Renal pelvis (tissue), 4 donors: ENCODE data around the gene SLC7A8. TPM values are rescaled to one million over a fixed set of nuclear protein-coding genes. Genes with fewer than 3 reads are reported as not detected.
"Not testable (repeated sequence)": the region's sequence is repeated elsewhere in the genome, so short reads cannot be mapped to it uniquely, and the experiment has no call there.

Experiments used
- DNase-seq: peaks from one replicate; pipeline ENCODE4 v3.0.0-alpha.2; 2013
- polyA plus RNA-seq, 3 donors: library from polyadenylated mRNA; unstranded; fragments of 120-200 nt; gene quantifications; one replicate each; pipeline ENCODE4 v1.2.1, GENCODE V29; 2013; ENCODE audit not compliant: insufficient read length in 3 of 3

The SLC7A8 gene
- polyA plus RNA-seq, 3 donors: 76.5 to 103 (median 88.8) TPM

DNA sequence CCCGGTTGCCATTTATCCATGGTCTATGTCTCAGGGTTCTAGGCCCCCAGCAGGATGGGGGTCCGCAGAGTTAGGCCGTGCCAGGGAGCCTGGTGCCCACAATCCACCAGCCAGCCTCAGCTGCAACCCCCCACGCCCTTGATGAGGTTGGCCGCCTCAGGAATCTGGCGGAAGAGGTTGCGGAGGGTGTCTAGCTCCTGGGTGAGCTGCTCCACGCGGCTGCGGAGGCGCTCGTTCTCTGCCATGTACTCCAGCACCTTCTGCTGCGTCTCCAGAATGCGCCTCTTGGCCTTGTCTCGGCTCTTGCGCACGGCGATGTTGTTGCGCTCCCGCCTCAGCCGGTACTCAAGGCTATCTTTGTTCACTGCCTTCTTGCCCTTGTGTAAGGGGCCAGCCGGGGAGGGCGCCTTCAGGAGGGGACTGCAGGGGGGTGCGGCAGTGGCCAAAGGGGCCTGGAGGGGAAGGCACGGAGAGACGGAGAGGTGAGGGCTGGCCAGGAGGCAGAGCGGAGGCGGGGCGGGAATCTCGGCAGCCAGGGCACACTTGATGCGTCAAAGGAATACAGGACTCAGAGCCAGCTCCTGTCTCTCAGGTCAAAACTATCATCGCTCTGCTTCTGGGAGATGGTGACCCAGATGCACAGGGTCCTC is 66.0 kb downstream of the SLC7A8 start:
- DNase-seq: no peak

DNA sequence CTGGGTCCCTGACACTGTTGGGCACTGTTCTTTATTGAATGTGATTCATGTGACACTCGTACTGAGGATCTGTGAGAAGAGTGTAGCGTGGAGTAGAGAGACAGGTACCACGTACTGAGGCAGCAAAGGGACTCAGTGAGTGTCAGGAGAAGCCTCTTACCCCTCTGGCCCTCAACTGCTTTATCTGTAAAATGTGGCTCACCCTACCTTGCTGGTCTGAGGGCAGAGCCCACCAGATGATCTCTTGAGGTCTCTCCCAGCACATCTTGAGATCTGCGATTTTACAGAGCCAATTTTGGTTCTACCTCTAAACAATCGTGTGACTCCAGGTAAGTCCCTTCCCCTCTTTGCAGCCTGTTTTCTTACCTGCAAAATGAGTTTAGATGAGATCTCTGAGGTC is 67.5 kb downstream of the SLC7A8 start:
- no peak for DNase-seq

DNA sequence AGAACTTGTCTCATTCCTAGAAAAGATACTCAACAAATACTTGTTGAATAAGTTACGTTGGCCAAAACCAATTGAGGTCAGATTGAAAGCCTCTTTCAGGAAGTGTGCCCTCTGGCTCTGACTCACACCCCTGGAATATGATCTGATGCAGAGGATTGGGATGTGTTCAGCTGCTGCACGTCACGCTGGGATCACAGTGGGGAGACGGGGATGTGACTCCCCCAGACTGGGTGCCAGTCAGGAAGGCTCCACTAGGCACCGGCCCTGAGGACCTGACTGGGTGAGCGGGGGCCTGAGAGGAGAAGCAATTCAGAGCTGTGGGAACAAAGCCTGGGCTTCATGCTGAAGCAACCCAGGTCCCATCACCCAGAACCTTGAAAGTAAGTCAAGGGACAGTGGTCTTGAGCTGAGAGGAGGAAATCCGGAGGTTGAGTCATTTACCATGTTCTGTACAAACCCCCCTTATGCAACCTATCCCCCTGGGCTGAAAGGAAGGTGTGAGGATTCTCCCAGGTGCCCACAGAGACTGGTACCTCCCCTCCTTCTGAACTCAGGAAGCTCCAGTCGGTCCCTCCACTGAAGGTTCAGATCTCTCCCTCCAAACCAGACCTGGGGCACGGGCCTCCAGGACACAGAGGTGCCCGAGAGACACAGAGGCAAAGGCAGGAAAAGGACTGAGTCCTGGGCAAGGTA is 68.3 kb downstream of the SLC7A8 start:
- DNase-seq: no peak

DNA sequence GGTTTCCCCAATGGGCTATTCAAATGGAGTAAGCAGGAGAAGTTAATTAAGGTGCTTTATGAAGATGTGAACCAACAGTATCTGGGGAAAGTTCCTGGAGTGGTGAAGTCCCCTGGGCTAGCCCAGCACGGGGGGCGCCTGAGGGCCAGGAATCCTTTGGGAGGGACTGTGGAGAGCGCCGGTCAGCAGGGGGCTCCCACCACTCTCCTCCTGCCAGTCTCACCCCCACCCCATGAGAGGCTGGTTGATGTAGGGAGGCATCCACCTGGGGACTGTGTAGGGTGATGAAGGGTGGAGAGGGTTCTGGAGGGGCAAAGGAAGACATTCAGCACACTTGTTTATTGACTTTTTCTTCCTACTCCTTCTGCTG is 68.8 kb downstream of the SLC7A8 start:
- DNase-seq: no peak

DNA sequence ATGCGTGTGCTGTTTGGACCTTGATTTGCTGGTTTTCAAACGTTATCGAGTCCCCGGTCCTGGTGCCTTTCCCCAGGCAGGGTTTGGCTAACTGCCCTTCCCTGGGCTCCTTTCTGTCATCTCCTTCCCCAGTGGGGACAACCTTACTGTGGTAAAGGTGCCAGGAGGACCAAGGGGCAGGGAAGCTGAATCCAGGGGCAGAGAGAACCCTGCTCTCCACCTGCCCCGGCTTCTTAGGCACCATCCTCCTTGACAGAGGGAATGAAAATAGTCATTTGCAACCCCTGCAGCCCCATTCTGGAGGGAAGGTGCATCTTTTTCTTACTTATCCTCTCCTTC is 69.4 kb downstream of the SLC7A8 start:
- no peak for DNase-seq

DNA sequence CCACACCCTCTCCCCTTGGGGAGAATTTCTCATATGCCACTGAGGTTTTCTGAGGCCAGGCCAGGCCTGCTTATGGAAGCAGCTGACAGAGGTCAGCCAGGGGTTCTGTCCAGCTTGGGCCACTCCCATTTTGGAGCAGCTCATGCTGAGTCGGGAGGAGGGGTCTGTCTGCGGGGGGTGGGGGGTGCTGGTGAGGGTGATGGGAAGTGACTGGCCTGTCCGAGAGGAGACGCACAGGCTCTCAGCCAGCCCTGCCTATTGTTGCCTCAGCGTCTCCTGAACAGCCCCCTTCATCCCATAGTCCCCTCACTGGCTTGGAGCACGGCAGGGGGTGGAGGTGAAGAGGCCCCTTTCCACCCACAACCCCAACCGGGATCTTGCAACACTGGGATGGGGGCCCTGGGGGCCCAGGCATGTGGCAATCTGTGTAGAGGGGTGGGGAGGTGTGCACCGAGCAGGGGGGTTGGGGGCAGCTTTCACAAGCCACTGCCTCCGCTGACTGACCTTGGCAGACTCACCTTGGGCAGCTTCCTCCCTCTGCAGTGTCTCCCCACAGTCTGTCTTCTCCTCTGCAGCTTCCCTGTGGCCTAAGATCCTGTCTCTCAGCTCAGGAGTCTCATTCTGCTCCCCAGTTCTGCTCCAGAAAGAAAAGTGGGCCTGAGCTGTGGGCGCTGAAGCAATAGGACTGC is 69.9 kb downstream of the SLC7A8 start:
- DNase-seq: peak; percentile 44

DNA sequence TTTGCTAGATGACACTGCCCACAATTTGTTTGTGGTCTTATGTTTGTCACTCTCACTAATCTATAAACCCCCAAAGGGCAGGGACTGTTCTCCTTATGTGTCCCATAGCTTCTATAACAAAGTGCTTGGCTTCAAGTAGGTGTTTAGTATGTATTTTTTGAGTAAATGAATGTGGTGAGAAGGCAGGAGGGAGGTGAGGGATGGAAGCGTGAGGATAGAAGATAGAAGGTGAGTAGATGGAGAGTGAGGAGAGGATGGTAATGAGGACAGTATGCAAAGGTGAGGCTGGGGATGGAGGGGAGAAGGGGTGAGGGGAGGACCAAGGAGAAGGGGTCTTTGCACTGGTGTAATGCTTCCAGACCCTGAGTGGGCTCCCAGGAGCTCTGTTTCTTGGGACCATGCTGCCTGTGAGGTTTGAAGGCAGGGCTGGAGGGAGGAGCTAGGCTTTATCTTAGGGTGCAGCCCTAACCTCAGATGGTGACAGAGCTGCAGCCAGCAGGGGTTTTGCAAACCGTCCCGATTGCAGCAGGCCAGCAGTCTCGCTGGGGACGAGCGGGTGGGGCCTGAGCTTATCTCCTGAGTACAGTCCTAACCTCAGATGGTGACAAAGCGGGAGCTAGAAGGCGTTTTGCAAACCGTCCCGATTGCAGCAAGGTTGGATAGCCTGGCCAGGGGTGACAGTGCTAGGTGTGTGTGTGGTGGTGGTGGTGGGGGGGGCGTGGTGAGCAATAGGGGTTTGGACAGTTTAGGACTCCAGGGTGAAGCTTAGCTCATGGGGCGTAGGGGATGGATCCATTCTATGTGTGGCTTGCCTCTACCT is 70.9 kb downstream of the SLC7A8 start:
- no peak for DNase-seq

DNA sequence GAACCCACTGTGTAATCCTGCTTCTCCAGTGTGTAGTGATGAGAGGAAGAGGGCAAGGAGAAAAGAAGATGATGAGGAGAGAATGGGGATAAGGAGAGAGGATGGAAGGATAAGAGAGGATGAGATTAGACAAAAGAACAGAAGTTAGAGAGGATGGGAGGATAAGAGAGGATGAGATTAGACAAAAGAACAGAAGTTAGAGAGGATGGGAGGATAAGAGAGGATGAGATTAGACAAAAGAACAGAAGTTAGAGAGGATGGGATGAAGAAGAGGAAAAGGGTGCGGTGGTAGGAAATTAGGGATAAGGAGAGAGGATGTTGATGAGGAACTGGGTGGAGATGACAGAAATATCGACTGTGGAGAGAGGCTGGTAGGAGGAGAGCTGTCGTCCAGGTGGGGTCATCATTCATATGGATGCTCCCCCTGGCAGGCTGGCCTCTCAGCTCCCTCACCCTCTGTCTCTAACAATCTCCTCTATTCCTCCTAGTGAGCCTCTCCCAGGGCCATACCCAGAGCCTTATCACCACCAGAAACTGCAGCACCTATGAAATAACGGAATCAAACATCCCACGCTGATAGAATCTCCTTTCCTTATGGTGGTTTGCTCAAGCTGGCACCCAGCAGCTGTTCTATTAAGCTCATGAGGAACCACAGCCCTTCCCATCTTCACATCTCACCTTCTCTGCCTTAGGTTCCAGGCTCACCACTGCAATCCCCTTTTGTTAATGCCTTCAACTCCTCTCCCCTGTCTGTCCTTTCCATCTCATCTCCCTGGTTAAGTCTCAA is 72.7 kb downstream of the SLC7A8 start:
- no peak for DNase-seq

DNA sequence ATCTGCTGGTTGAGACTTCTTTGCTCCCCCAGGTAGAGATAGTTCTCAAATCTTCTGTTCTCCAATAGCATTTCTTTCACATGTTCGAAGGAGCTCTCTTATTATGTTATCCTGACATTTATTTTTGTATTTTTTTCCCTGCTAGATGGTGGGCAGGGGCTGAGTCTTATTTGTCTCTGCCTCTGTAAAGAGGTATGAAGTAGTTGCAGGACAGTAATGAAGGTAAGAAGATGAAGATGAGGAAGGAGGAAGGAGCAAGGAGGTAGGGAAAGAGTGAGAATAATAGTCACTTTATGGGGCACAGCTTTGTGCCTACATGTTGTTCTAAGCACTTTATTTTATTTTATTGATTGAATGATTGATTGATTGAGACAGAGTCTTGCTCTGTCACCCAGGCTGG is 73.7 kb downstream of the SLC7A8 start:
- DNase-seq: no peak

DNA sequence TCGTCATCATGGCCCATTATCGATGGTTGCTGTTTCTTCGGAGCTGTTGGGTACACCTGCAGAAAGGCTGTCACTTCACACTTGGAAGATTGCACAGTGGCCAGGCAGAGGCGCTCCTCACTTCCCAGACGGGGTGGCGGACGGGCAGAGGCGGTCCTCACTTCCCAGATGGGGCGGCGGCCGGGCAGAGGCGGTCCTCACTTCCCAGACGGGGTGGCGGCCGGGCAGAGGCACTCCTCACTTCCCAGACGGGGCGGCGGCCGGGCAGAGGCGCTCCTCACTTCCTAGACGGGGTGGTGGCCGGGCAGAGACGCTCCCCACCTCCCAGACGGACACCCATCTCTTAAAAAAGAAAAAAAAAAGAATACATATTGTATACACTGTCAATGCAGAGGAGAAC is 75.3 kb downstream of the SLC7A8 start:
- DNase-seq: not testable (repeated sequence)

DNA sequence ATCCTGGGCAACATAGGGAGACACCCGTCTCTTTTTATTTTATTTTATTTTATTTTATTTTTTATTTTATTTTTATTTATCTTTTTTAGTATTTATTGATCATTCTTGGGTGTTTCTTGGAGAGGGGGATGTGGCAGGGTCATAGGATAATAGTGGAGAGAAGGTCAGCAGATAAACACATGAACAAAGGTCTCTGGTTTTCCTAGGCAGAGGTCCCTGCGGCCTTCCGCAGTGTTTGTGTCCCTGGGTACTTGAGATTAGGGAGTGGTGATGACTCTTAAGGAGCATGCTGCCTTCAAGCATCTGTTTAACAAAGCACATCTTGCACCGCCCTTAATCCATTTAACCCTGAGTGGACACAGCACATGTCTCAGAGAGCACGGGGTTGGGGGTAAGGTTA is 75.8 kb downstream of the SLC7A8 start:
- not testable (repeated sequence) for DNase-seq

DNA sequence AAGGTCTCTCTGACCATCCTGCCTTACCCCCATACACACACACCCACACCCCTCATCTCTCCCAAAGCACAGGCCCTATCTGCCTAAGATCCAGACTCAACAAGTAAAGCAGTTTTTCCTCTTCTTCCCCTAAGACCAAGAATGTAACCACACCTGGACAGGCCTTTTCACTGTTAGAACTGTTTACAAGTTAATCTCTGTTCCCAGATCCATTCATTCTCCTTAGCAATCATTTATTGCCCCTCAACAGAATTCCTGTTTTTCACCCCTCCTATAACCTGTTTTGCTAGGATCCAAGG is 76.8 kb downstream of the SLC7A8 start:
- no peak for DNase-seq

DNA sequence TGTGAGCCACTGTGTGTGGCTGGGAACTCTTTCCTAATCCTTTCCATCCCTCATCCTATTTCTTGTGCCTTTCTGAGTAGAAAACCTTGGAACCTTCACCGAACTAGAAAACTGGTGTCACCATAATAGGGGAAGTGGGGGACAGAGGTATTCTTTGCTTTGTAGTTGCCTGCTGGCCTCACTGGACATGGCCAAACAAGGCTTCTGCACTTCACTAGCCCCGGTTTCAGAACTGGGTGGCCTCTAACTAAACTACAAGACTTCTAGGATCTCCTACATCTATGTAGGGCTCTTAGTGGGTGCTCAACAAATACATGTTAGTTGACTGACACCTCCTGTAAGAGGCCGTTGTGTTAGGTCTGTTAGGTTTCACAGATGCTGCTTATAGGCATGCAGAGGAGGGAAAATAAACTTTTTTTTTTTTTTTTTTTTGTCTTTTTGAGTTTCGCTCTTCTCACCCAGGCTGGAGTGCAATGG is 78.1 kb downstream of the SLC7A8 start:
- DNase-seq: no peak

DNA sequence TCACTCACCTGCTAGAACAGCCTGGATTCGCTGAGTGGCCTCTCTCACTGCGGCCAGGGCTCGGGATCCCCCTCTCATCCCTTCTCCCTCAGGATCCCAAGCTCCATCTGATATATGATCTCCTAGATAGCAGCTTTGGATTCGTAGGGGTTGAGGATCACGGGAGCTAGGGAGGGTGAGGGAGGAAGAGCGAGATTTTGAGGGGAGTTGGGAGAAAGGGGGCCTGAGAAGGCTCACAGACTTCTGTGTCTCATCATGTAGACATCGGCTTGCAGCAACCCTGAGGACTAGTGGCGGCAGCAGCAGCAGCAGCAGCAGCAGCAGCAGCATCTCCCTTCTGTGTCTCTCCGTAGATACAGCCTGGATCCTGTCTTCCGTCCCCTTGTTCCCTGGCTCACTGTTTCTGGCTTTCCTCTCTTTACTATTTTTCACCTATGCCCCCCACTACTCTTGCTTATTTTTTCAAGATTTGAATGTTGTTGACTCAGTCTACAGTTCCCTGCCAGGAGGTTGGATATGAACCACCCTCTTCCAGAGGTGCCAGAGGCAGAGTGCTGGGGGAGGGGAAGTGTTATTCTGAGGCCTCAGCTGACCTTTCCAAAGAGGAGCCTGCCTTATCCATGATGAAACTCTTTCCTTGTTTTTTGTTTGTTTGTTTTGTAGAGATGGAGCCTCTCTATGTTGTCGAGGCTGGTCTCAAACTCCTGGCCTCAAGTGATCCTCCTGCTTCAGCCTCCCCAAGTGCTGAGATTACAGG is 78.7 kb downstream of the SLC7A8 start, which contains the start of gene CIROP:
TSS of gene CIROP (minus strand) at position 399 of the 757 bp plus-strand sequence. CDS start at position 330, 69 bp downstream.
- no peak for DNase-seq

DNA sequence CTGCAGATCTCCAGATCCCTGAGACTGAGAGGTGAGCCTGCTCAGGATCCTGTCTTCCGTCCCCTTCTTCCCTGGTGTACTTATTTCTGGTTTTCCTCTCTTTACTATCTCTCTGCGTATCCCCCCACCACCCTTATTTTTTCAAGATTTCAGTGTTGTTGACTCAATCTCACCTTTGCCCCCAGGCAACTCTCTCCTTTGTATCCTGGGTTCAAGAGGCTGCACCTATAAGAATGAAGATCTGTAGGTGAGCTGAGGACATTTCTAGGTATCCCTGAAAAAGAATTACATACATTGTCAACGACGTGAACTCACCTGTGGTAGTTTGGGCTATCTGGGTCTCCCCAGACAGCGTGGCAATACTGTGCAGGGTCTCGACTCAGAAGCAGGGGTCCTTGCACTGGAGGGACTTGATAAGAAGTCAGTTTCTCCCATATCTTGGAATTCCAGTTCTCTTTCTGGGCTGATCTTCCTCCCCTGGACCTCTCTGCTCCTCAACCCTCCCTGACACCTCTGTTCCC is 79.3 kb downstream of the SLC7A8 start:
- no peak for DNase-seq

DNA sequence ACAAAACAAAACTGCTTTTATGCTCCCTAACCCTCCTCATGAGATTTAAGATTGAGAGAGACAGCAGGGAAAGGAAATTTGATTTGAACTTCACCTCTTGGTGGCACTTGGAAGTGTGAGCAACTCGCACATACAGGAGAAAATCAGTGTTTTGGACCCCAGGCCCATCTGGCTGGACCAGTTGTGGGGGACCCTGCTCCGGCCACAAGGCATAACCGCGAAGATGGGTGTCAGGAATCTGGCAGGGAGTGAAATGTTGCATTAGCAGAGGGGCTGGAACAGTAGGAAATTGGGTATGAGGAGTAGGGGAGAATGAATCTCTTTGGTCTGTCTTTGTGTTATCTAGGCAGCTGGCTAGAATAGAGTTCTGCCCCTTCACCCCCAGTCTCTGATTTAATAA is 79.9 kb downstream of the SLC7A8 start:
- no peak for DNase-seq

DNA sequence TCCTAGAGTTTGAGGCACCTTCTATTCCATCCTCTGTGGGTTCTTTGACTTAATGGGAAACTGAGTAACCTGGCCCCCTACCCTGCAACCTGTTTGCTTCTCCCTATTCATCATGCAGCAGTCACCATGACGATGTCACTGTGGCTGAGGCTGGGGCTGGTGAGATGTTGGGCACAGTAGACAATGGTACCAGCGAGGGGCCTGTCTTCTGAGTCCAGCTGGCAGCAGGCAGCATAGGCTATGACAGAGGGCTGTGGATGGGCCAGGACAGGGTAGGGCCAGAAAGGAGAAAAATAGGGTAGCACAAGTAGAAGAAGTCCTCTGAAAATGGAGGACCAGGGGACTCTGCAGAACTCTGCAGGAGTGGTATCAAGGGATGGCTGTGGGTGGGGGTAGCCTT is 80.7 kb downstream of the SLC7A8 start:
- DNase-seq: no peak

DNA sequence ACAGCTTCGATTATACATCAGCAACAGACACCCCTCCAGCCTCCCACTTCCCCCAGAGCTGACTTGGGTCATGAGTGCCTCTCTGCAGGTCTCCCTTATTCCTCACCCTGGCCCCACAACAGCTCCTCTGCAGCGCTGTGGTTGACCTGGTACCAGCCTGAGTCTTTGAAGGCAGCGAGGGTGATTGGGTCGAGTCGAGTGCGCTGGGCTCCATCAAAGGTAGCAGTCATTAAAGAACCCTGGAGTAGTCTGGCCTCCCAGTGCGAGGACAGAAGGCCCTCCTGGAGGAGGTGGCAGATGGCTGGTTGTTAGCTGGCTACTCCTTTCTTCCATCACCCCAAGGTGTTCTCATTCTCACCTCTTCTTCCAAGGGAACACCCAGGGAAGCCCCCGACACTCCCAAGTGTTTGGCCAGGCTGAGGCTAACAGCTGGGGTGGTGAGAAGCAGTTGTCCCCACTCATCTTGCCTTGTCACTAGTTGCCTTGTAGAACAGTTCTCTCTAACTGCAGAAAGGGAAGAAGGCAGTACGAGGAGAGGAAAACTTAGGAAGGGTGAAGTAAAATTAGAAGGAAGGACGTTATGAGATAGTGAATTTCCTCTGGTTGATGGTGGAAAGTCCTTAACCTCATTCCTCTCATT is 81.4 kb downstream of the SLC7A8 start:
- DNase-seq: no peak

DNA sequence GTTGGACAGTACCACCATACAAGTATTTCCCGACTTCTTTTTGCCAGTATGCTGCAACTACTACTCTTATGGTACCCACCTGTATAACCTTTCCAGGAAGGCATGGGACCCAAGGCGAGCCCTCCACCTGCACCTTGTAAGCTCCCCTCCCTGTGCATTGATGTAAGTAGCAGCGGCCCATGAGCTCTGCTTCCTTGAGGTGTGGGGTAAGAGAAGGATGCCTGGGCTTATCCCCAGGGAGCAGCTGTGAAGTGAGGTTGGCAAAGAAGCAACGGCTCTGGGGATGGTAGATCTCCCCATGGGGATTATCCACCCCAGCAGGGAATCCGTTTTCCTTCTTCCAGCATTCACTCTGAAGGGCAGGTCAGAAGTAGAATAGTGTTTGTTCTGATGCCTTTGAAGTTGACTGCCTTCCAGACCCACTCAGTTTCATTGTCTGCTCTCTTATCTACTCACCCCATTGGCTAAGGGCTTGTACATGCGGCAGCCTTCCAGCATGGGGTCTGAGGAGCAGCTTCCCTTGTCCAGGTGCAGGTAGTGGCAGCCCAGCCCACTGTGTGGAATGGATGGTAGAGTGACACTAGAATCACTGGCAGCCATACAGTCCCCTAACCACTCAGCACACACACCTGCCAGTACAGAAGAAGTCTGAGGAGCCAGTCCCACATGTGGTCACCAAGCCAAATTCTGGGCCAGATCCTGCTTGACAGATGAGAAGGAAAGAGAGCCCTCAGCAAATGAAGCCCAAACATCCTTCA is 82.1 kb downstream of the SLC7A8 start:
- no peak for DNase-seq
